Urinary bladder (tissue), 4 donors: Measurements from ENCODE around the gene CLTCL1. TPM values are rescaled to one million over a fixed set of nuclear protein-coding genes. Genes with fewer than 3 reads are reported as not detected.
"Not testable (repeated sequence)": the region's sequence is repeated elsewhere in the genome, so short reads cannot be mapped to it uniquely, and the experiment has no call there.

Source experiments
- DNase-seq: peaks from one replicate; pipeline ENCODE4 v3.0.0-alpha.2; 2015; ENCODE audit errors: extremely low spot score
- H3K27ac ChIP-seq: one replicate; pipeline ENCODE4 v1.5.1; 2013; ENCODE audit warnings: low read depth, mild to moderate bottlenecking, moderate library complexity
- H3K36me3 ChIP-seq: one replicate; pipeline ENCODE4 v1.6.1; 2013; ENCODE audit warnings: mild to moderate bottlenecking, moderate library complexity; ENCODE audit not compliant: insufficient read depth
- H3K4me1 ChIP-seq: one replicate; pipeline ENCODE4 v1.6.1; 2013; ENCODE audit warnings: mild to moderate bottlenecking, moderate library complexity; ENCODE audit not compliant: insufficient read depth
- H3K4me3 ChIP-seq: one replicate; pipeline ENCODE4 v1.5.1; 2013; ENCODE audit warnings: low read depth, low read length
- WGBS: extraction: QIAGEN DNeasy Blood & Tissue Kit; methylation state at CpG from one replicate; pipeline ENCODE4 v1.1.7; 2013; 5-methylcytosine and 5-hydroxymethylcytosine counted together
- polyA plus RNA-seq: library from polyadenylated mRNA; stranded (reverse); fragments of 200-250 nt; gene quantifications from one replicate; pipeline ENCODE4 v1.2.3, GENCODE V29; 2013
- total RNA-seq: library from RNA; depleted of rRNA; stranded (reverse); fragments of >200 nt; gene quantifications from one replicate; pipeline ENCODE4 v1.2.3, GENCODE V29; 2014
- donor health status: healthy with polysubstance abuse.
- donor health status: healthy.

CLTCL1 gene
- total and polyA plus RNA-seq, 2 donors: 6.0 to 7.0 TPM

DNA sequence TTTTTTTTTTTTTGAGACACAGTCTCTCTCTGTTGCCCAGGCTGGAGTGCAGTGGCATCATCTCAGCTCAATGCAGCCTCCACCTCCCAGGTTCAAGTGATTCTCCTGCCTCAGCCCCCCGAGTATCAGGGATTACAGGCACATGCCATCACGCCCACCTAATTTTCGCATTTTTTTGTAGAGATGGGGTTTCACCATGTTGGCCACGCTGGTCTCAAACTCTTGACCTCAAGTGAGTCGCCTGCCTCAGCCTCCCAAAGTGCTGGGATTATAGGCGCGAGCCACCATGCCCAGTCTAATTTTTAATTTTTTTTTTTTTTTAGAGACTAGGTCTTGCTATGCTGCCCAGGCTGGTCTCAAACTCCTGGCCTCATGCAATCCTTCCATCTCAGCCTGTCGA, 35.2 kb downstream of the CLTCL1 start:
- WGBS: 97% methylated on average over 8 of the region's 8 CpGs

GRCh38 chr22:19253143-19253542, 38.4 kb downstream of the CLTCL1 start:
- no peak overlapping the region for H3K27ac ChIP-seq
- 97% methylated on average over 12 of the region's 12 CpGs for WGBS
- no peak for DNase-seq
- H3K4me3 ChIP-seq: no peak overlapping the region
- H3K4me1 ChIP-seq: no peaks in the 10 kb centered on the region
- H3K36me3 ChIP-seq: no peaks in the 10 kb centered on the region

More for the DNA sequence above, 35.2 kb downstream of the CLTCL1 start:
- not testable (repeated sequence) for H3K27ac ChIP-seq, H3K4me3 ChIP-seq, H3K4me1 ChIP-seq, DNase-seq, H3K36me3 ChIP-seq

GRCh38 chr22:19244600-19245352, 46.7 kb downstream of the CLTCL1 start:
- Histone ChIP-seq H3K4me3 (no peak overlapping the region), H3K36me3 (no peaks in the 10 kb centered on the region), H3K4me1 (no peaks in the 10 kb centered on the region), H3K27ac (no peak overlapping the region)
- DNase-seq: no peak
- WGBS: 90% methylated on average over 10 of the region's 10 CpGs

GRCh38 chr22:19242699-19243098, 48.8 kb downstream of the CLTCL1 start:
- H3K4me1 ChIP-seq: no peaks in the 10 kb centered on the region
- no peak overlapping the region for H3K27ac ChIP-seq
- 91% methylated on average over 4 of the region's 4 CpGs for WGBS
- no peak overlapping the region for H3K4me3 ChIP-seq
- no peak for DNase-seq
- H3K36me3 ChIP-seq: no peaks in the 10 kb centered on the region

DNA sequence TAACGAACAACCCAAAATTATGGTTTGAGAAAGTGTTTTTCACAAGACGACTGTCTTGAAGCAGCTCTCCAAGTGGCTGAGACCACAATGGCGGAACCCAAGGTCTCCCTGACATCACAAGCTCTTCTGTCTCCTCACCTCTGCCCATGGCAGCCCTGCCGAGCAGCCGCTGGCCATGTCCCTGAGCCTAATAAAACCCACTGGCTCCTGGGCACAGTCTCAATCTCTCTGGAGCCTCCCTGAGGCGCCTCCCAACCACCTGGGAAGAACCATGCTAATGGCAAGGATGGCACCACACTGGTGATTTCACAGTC, 50.0 kb downstream of the CLTCL1 start:
- H3K36me3 ChIP-seq: no peaks in the 10 kb centered on the region
- no peak overlapping the region for H3K27ac ChIP-seq
- no peak for DNase-seq
- H3K4me3 ChIP-seq: no peak overlapping the region
- no peaks in the 10 kb centered on the region for H3K4me1 ChIP-seq
- 92% methylated on average over 6 of the region's 6 CpGs for WGBS

DNA sequence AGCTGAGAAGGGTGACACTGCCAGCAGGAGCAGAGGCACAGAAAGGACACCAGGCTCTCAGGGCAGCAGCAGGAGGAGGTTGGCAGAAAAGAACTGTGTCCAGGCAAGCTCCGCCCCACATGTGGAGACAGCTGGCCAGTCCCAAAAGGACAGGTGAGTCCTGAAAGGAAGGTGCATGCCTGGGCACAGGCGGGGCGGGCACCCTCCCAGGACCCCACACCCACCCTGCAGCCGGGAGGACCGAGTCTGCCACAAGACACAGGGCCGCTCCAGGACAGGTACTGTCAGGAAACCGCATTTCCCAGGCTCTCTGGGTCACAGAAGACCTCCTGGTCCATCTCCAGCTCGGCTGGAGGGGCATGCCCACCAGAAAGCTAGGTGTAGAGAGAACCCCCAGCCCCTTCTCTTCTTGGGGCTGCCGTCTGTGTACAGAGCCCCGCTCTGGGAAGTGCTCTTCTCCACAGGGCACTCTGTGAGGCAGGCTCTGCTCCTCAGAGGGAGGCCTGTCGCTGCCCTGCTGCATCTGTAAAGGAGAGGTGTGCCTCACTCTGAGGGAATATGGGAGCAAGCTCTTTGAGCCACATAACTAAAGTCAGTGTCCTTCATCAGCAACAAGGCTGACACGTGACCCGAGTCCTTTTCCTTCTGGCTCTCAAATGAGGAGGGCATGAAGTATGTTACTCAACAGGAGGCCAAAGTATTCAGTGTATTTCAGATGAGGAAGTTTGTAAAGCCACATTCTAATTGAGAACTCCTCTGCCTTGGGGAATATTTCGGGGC, 50.5 kb downstream of the CLTCL1 start:
- Histone ChIP-seq H3K4me1 (no peaks in the 10 kb centered on the region), H3K27ac (no peak overlapping the region), H3K4me3 (no peak overlapping the region), H3K36me3 (no peaks in the 10 kb centered on the region)
- DNase-seq: no peak
- WGBS: 90% methylated on average over 14 of the region's 14 CpGs

- 92% methylated on average over 7 of the region's 7 CpGs for WGBS
- H3K4me3 ChIP-seq: no peak overlapping the region
- H3K4me1 ChIP-seq: no peaks in the 10 kb centered on the region
- no peaks in the 10 kb centered on the region for H3K36me3 ChIP-seq
- no peak overlapping the region for H3K27ac ChIP-seq
- no peak for DNase-seq
Measured at GRCh38 chr22:19239464-19239863, 52.1 kb downstream of the CLTCL1 start.

GRCh38 chr22:19238900-19239299, 52.6 kb downstream of the CLTCL1 start:
- WGBS: 70% methylated on average over 7 of the region's 7 CpGs
- no peak overlapping the region for H3K4me3 ChIP-seq
- no peaks in the 10 kb centered on the region for H3K36me3 ChIP-seq
- H3K27ac ChIP-seq: no peak overlapping the region
- no peaks in the 10 kb centered on the region for H3K4me1 ChIP-seq
- DNase-seq: no peak

- DNase-seq: no peak
- H3K27ac ChIP-seq: no peak overlapping the region
- WGBS: 87% methylated on average over 4 of the region's 4 CpGs
- H3K36me3 ChIP-seq: no peaks in the 10 kb centered on the region
- H3K4me3 ChIP-seq: no peak overlapping the region
- H3K4me1 ChIP-seq: no peaks in the 10 kb centered on the region
Measured at GRCh38 chr22:19235874-19236273, 55.6 kb downstream of the CLTCL1 start.

GRCh38 chr22:19234126-19234896, 57.2 kb downstream of the CLTCL1 start:
- DNase-seq: no peak
- Histone ChIP-seq H3K4me1 (no peaks in the 10 kb centered on the region), H3K27ac (no peak overlapping the region), H3K36me3 (no peaks in the 10 kb centered on the region), H3K4me3 (no peak overlapping the region)
- WGBS: 94% methylated on average over 14 of the region's 14 CpGs

DNA sequence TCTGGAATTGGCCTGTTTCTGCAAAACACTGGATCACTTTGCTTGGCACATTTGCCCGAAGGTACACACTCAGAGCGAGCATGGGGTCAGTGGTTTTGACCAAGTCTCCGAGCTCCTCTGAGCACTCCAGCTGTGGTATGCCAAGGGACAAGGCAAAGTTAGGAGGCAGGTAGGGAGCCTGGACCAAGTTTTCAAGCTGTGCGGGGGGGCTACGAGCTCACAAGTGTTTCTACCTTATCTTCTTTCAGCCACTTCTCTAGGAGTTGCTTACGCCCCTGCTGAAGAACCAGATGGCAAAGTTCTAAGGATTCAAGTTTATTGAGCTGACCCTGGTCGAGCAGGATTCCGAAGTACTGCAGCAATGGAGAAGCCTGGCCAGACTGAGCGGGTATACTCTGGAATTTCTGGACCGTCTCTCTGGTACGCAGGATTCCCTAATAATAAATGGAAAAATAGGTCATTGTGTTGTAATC, 58.3 kb downstream of the CLTCL1 start:
- DNase-seq: no peak
- Histone ChIP-seq H3K36me3 (no peaks in the 10 kb centered on the region), H3K27ac (no peak overlapping the region), H3K4me3 (no peak overlapping the region), H3K4me1 (no peaks in the 10 kb centered on the region)
- 94% methylated on average over 11 of the region's 11 CpGs for WGBS

DNA sequence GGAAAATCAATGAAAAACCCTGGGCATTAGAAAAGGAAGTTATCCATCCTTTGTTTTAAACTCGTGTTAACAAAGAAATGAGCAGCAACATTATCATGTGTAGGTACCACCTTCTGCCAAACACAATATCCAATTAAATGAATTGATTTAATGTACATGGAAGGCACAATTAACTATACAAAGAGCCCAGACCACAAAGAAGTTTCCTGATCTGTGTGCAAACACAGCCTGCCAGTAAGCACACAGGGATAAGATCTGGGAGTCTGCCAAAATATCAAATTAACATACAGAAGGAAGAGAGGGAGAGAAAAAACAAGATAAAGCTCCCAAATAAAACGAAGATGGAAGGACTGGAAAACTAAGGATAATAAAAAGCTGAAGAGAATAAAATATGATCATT, 58.9 kb downstream of the CLTCL1 start:
- H3K4me3 ChIP-seq: no peak overlapping the region
- WGBS: 52% methylated on average over 2 of the region's 2 CpGs
- no peak overlapping the region for H3K27ac ChIP-seq
- H3K4me1 ChIP-seq: no peaks in the 10 kb centered on the region
- no peak for DNase-seq
- no peaks in the 10 kb centered on the region for H3K36me3 ChIP-seq

GRCh38 chr22:19231986-19232385, 59.5 kb downstream of the CLTCL1 start:
- Histone ChIP-seq H3K4me3 (no peak overlapping the region), H3K4me1 (no peaks in the 10 kb centered on the region), H3K36me3 (no peaks in the 10 kb centered on the region), H3K27ac (no peak overlapping the region)
- DNase-seq: no peak
- WGBS: 91% methylated on average over 3 of the region's 3 CpGs

DNA sequence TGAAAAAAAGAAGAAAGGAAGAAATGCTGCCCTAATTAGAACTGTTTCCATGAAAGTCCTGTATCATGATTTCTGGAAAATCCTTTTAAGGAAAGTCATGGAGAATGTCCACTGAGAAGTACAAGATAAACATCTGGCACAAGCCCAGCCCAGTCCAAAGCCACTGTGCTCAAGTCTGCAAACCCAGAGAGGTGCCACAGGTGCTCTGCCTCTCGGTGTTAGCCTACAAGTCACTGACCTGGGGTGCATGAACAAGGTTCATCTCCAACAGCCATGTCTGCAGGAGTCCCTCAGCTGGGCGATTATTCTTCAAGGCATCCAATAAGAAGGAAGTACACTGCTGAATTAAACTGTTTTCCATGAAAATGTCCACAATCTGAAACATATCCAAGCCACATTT, 61.9 kb downstream of the CLTCL1 start:
- Histone ChIP-seq H3K27ac (no peak overlapping the region), H3K4me1 (no peaks in the 10 kb centered on the region), H3K36me3 (no peaks in the 10 kb centered on the region), H3K4me3 (no peak overlapping the region)
- DNase-seq: no peak
- WGBS: 85% methylated on average over 2 of the region's 2 CpGs
